HG02884 (cell line): ENCODE measurements around the gene MAP3K8.

Experiments
- ATAC-seq: cut with Tn5 transposase; IDR thresholded peaks from one replicate; pipeline ENCODE4 v1.9.1; 2021; ENCODE audit warnings: mild to moderate bottlenecking, moderate library complexity; ENCODE audit not compliant: unreplicated experiment

MAP3K8 gene

GRCh38 chr10:30488316-30488715, 54.3 kb downstream of the MAP3K8 start:
- no peak for ATAC-seq

GRCh38 chr10:30489346-30489745, 55.4 kb downstream of the MAP3K8 start:
- no peak for ATAC-seq

- ATAC-seq: peak; percentile 33
Measured at GRCh38 chr10:30490289-30491000, 56.5 kb downstream of the MAP3K8 start.

GRCh38 chr10:30491204-30491915, 57.4 kb downstream of the MAP3K8 start:
- no peak for ATAC-seq

DNA sequence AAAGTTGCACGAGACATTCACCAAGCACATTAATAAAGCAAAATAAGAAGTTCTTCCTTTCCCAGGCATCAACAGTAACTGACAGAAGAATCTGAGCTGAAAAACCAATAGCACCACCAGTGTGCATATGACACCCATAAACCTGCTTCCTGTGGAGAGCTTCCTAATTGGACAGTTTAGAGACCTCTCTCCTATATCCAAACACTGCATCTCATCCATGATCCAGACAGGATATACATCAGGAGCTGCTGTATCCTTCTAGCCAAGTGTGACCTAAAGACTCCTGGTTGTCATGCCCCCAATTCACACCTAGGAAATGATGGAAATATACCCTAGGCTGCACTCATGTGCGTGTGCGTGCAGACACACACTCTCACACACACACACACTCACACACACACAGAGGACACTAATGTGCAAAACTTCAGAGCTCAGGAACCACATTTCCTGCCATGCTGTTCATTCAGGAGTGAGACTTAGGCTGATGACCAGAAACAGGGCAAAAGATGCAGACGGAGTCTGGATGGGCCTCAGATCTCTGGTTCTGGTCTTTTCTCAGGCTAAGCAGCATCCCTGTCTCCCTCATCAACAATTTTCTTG, 58.0 kb downstream of the MAP3K8 start:
- ATAC-seq: no peak

DNA sequence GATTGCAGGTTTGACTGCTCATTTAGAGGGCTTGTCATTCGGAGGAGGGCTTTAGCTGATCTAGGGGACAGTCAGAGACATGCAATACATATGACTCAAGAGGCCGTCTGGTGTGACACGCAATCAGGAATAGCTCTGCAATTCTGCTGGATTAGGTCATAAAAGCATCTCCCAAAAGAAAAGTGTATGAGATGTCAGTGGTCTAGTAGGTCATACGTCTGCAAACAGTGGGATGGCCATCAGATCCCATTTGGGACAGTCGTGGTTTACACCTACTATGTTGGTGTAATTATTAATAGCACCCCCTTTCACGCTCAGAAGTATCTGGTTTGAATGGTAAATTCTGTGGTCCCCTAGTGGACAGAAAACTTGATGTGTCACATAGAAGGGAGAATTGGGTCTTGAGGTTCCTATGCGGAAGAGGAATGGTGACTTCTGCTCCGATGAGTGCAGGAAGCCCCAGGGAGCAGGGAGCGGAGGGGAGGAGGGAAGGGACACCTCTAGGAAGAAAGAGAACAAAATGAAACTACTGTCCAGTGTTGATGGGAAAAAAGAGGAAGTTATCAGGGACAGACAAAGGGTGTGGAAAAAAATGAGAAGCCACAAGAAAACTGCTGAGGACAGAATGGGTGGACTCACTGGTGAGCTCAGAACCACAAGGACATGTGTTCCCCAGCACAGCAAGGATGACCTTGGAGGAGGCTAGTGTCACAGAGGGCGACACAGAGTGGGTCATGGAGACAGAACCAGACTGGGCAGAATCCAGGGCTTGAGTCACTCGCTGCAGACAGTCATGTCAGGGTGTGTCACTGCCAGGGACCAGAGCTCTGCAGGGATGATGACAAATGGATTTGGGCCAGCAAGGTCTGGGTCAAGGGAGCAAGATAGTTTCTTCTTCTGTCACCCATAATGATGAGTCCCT, 59.9 kb downstream of the MAP3K8 start:
- peak; percentile 43 for ATAC-seq

GRCh38 chr10:30494558-30494957, 60.6 kb downstream of the MAP3K8 start:
- ATAC-seq: no peak

DNA sequence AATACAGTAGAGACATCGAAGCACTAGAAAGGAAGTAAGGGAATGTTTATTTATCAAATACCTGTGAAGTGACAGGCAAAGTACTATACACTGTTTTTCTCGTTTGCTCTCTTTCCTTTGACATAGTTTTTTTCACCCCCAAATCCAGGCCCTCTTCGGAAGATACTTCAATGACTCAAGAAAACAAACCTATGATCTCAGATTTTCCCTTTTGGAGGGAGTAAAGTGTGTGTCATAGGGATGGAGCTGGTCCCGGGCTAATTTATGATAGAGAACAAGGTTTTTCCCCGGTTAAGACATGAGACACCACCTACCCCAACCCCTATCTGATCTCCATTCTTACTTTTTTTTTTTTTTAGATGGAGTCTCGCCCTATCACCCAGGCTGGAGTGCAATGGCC, 61.7 kb downstream of the MAP3K8 start:
- no peak for ATAC-seq

DNA sequence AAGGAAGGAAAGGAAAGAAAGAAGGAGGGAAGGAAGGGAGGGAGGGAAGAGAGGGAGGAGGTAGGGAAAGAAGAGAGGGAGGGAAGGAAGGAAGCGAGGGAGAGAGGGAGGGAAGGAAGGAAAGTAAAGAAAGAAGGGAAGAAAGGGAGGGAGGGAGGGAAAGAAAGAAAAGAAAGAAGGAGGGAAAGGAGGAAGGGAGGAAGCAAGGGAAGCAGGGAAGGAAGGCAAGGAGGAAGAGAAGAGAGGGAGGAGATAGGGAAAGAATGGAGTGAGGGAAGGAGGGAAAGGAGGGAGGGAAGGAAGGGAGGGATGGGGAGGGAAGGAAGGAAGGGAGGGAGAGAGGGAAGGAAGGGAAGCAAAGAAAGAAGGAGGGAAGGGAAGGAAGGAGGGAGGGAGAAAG, 65.8 kb downstream of the MAP3K8 start:
- ATAC-seq: no peak

DNA sequence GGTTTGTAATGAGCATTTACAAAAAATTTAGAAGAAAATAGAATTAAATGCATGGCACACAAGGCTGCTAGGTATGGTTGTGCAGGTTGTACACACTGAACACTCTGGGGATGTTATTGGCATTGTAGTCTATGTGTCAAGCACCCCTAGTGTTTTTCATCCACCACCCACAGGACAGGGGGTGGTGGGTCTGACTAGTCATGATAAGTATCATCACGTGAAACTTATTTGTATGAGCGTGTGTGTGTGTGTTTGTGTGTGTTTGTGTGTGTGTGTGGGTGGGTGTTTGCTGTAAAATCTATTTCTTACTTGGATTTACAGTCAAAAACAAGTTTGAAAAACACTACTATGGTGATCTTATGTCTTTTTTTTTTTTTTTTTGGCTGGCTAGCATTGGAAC, 66.5 kb downstream of the MAP3K8 start:
- no peak for ATAC-seq

GRCh38 chr10:30500963-30501504, 67.0 kb downstream of the MAP3K8 start:
- no peak for ATAC-seq

DNA sequence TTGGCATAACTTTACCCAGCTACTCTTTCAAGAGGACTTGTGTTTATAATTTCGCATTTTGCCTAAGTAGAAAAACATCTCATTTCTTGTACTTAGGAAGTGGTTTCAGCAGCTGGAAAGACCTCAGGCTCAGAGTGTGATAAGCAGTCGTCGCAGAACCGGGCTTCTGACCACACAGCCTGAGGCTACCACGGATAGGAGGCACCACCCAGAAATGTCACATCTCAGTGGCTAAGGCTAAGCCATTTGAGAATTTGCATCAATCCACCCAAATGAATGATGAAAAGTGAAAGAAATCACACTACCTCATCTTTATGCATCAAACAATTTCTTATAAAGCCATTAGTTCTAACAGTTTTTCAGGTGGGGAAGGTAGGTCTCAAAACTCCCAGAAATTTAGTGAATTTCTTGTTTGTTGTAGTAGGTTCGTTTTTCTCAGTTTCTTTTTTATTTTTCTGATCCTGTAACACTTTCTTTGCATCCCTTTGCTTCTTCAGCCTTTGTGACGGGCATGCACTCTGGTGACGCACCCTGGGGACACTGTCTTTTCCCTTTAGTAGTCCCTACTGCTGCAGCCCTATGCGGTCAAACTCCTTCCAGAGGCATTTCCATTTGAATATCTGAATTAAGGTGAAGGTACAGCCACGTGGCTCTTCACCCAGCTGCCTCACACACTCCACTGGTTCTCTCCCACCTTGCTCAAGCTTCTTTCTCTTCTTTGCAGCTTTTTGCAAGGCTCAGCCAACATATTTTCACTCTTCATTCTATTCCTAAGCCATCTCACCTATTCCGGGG, 68.5 kb downstream of the MAP3K8 start:
- peak; percentile 76 for ATAC-seq

DNA sequence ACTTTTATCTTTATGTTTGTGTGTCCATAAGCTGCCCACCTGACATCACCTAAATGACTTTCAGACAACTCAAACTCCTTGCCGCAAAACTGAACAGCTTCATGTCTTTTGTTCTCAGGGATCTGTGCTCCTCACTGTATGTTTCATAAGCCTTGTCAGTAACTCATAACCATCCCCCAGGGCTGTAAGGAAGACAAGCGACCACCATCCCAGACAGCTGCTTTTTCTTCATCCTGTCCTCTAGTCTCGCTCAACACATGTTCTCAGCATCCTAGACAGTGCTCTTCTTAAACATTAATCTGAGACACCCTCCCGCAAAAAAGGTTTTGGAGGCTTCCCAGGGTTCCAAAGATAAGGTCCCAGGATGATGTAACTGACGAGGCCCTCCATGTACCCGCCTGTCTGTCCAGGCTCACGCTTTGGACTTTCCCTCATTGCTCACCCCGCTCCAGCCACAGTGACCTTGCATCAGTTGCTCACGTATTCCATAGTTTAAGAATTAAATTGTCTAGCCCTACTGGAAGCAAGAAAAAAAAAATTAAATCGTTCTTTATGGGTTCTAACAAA, 69.8 kb downstream of the MAP3K8 start:
- no peak for ATAC-seq

DNA sequence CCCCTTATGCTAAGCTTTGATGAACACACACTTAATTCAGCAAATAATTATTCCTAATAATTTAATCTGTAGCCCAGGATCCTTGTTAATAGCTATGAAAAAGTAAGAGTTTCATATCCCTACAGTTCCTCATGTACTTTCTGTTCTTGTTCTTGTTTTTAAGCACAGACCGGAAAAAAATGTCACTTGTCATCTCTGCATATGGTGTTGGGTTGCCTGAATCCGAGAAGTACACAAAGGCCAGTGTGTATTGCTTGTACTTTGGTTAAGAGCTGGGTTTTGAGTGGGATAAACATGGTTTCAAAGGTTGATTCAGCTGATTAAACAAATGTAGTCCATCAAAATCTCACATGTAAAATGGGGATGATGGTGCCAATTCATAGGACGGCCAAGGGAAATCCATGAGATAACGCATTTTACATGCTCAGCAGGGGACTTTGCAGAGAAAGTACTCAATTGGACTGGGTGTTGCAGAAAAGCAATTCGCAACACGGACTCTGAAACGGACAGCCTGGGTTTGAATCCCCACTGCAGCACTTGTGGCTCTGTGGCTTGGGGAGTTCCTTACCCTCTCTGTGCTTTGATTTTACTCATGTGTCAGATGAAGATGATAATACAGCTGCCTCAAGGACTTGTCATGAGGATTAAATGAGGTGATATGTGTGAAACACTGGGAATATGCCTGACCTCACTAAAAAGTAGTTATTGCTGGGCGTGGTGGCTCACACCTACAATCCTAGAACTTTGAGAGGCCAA, 71.7 kb downstream of the MAP3K8 start:
- ATAC-seq: no peak

- no peak for ATAC-seq
Measured at GRCh38 chr10:30509508-30509907, 75.5 kb downstream of the MAP3K8 start.

DNA sequence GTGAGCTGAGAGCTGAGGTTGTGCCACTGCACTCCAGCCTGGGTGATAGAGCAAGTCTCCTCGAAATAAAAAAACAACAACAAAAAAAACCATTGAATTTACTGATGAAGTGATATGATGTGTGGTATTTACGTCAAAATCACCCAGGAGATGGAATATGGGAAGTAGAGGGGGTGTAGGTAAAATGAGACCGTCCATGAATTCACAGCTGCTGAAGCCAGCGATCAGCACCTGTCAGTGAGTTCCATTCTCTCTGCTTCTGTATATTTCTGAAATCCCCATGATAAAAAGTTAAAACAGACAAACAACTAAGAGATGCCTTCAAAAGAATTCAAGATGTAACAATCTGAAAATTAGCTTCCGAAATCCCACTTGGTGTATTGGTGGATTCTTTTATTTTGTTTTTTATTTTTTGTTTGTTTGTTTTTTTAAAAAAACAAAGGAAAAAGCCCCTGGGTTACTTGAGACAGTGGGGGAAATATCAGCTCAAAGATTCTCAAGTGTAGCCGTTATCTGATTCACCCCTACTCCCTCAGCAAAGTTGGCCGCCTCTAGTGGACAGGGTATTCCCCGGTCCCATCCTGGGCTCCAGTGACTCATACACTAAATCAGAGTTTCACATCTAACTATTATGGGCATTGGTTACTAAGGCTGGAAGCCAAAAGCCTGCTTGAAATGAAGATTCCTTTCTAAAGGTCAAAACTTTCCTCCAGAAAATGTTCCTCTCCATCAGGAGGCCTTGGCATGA, 76.4 kb downstream of the MAP3K8 start:
- peak; percentile 92 for ATAC-seq

GRCh38 chr10:30510932-30511700, 77.1 kb downstream of the MAP3K8 start:
- peak; percentile 37 for ATAC-seq
